Activated naive CD4-positive, alpha-beta T cell treated with anti-CD3 and anti-CD28 coated beads, Interleukin-2, amount 50 U/mL, for 24 hours (primary cell): ENCODE results near the gene PCDH18.
"Not testable (repeated sequence)": the region's sequence is repeated elsewhere in the genome, so short reads cannot be mapped to it uniquely, and the experiment has no call there.

Experiments
- H3K27ac Mint-ChIP-seq: one replicate; pipeline ENCODE4 v1.8.0; 2021; ENCODE audit warnings: mild to moderate bottlenecking, mixed read lengths
- H3K27me3 Mint-ChIP-seq: one replicate; pipeline ENCODE4 v1.8.0; 2021; ENCODE audit warnings: mixed read lengths
- H3K36me3 Mint-ChIP-seq: one replicate; pipeline ENCODE4 v1.8.0; 2021; ENCODE audit warnings: mixed read lengths
- H3K4me1 Mint-ChIP-seq: one replicate; pipeline ENCODE4 v1.8.0; 2021; ENCODE audit warnings: mixed read lengths
- H3K4me3 Mint-ChIP-seq: one replicate; pipeline ENCODE4 v1.8.0; 2021; ENCODE audit warnings: mild to moderate bottlenecking, mixed read lengths
- H3K9me3 Mint-ChIP-seq: one replicate; pipeline ENCODE4 v1.8.0; 2021; ENCODE audit warnings: mixed read lengths

The PCDH18 gene

GRCh38 chr4:137536789-137537561 is 4.7 kb upstream of the PCDH18 start:
- peaks cover 2% of the 10 kb centered on the region for H3K27me3 Mint-ChIP-seq
- H3K9me3 Mint-ChIP-seq: no peaks in the 10 kb centered on the region
- no peak overlapping the region for H3K27ac Mint-ChIP-seq
- peaks cover 7% of the 10 kb centered on the region for H3K4me1 Mint-ChIP-seq
- H3K36me3 Mint-ChIP-seq: no peaks in the 10 kb centered on the region
- no peak overlapping the region for H3K4me3 Mint-ChIP-seq

GRCh38 chr4:137535718-137536117 is 3.4 kb upstream of the PCDH18 start:
- Mint-ChIP-seq H3K4me1 (peaks cover 7% of the 10 kb centered on the region), H3K4me3 (no peak overlapping the region), H3K36me3 (no peaks in the 10 kb centered on the region), H3K27me3 (peaks cover 2% of the 10 kb centered on the region), H3K27ac (no peak overlapping the region), H3K9me3 (no peaks in the 10 kb centered on the region)

GRCh38 chr4:137534516-137534915 is 2.2 kb upstream of the PCDH18 start:
- H3K4me3 Mint-ChIP-seq: no peak overlapping the region
- no peaks in the 10 kb centered on the region for H3K9me3 Mint-ChIP-seq
- no peak overlapping the region for H3K27ac Mint-ChIP-seq
- no peaks in the 10 kb centered on the region for H3K36me3 Mint-ChIP-seq
- H3K4me1 Mint-ChIP-seq: peaks cover 7% of the 10 kb centered on the region
- H3K27me3 Mint-ChIP-seq: peaks cover 2% of the 10 kb centered on the region

DNA sequence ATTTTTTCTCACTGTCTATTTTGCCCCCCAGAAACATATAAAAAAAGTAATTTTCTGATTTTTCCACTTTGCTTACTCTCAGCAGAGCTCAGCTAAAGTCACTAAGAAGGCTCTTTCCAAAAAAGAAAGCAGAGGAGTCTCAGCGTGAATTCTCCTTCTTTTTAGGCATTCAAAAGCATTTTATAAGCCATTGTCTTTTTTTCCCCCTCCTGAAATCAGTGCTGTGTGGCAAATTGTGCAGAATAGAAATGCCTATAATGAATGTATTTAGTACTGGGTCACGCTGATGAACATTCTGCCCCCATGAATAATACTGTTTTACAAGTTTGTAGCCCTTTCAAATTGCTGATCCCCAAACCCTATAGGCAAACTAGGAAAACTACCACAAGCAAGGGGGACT is 1.6 kb upstream of the PCDH18 start:
- H3K9me3 Mint-ChIP-seq: no peaks in the 10 kb centered on the region
- peaks cover 7% of the 10 kb centered on the region for H3K4me1 Mint-ChIP-seq
- H3K36me3 Mint-ChIP-seq: no peaks in the 10 kb centered on the region
- H3K4me3 Mint-ChIP-seq: no peak overlapping the region
- H3K27me3 Mint-ChIP-seq: peaks cover 2% of the 10 kb centered on the region
- H3K27ac Mint-ChIP-seq: no peak overlapping the region

DNA sequence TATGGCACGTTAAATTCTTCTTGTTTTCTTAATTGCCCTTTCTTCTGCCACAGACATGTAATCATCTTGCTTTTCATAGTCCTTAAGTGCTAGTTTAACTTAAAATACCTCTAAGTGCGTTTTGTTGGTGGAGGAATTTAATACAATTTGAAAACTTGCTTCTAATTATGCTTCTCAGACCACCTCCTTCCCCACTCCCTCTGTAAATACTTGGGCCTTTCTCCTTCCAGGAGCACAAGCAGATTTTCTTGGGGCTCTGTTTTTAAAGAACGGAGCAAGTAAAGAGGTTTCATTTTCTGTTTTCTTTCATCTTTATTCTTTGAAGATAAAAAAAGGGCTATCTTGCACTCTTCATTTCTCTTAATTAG is 559 bp upstream of the PCDH18 start:
- Mint-ChIP-seq H3K4me3 (no peak overlapping the region), H3K27me3 (peaks cover 2% of the 10 kb centered on the region), H3K36me3 (no peaks in the 10 kb centered on the region), H3K27ac (no peak overlapping the region), H3K4me1 (peaks cover 7% of the 10 kb centered on the region), H3K9me3 (no peaks in the 10 kb centered on the region)

GRCh38 chr4:137531168-137531985 is 917 bp downstream of the PCDH18 start:
- Mint-ChIP-seq H3K4me1 (peaks cover 7% of the 10 kb centered on the region), H3K27ac (no peak overlapping the region), H3K9me3 (no peaks in the 10 kb centered on the region), H3K27me3 (peaks cover 2% of the 10 kb centered on the region), H3K4me3 (no peak overlapping the region), H3K36me3 (no peaks in the 10 kb centered on the region)

- Mint-ChIP-seq H3K27ac (no peak overlapping the region), H3K9me3 (no peaks in the 10 kb centered on the region), H3K27me3 (peaks cover 2% of the 10 kb centered on the region), H3K4me3 (no peak overlapping the region), H3K36me3 (no peaks in the 10 kb centered on the region), H3K4me1 (peaks cover 7% of the 10 kb centered on the region)
These were observed 2.1 kb downstream of the PCDH18 start for GRCh38 chr4:137530176-137530575.

DNA sequence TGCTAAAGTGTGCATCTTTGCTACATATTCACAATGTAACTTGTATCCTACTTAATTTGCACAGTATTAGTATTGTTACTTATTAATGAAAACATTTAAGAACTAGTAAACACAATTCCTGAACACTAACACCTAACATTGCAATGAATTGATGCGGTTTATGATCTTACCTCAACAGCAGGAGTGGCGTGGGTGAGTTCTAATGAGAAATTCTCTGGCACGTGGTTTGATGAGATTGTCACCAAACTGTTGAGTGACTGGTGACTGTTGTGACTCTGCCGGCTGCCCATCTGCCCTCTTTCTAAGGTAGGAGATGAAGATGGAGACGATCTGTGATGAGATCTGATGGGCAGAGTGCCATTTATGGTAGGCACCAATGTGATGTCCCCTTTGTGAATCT is 2.9 kb downstream of the PCDH18 start:
- Mint-ChIP-seq H3K27ac (no peak overlapping the region), H3K4me1 (peaks cover 7% of the 10 kb centered on the region), H3K9me3 (no peaks in the 10 kb centered on the region), H3K4me3 (no peak overlapping the region), H3K36me3 (no peaks in the 10 kb centered on the region), H3K27me3 (peaks cover 2% of the 10 kb centered on the region)

- H3K9me3 Mint-ChIP-seq: no peaks in the 10 kb centered on the region
- H3K27ac Mint-ChIP-seq: no peak overlapping the region
- H3K36me3 Mint-ChIP-seq: no peaks in the 10 kb centered on the region
- H3K4me1 Mint-ChIP-seq: peaks cover 2% of the 10 kb centered on the region
- H3K4me3 Mint-ChIP-seq: no peak overlapping the region
- H3K27me3 Mint-ChIP-seq: peaks cover 1% of the 10 kb centered on the region
These were observed 3.6 kb downstream of the PCDH18 start for GRCh38 chr4:137528673-137529072.

- Mint-ChIP-seq H3K9me3 (no peaks in the 10 kb centered on the region), H3K27ac (no peak overlapping the region), H3K27me3 (no peaks in the 10 kb centered on the region), H3K36me3 (no peaks in the 10 kb centered on the region), H3K4me3 (no peak overlapping the region), H3K4me1 (no peaks in the 10 kb centered on the region)
These were observed 5.6 kb downstream of the PCDH18 start for GRCh38 chr4:137526681-137527080.

- Mint-ChIP-seq H3K9me3 (no peaks in the 10 kb centered on the region), H3K27ac (no peak overlapping the region), H3K4me3 (no peak overlapping the region), H3K36me3 (no peaks in the 10 kb centered on the region), H3K27me3 (no peaks in the 10 kb centered on the region), H3K4me1 (no peaks in the 10 kb centered on the region)
These were observed 7.4 kb downstream of the PCDH18 start for GRCh38 chr4:137524725-137525369.

- Mint-ChIP-seq H3K4me3 (no peak overlapping the region), H3K36me3 (no peaks in the 10 kb centered on the region), H3K9me3 (no peaks in the 10 kb centered on the region), H3K27ac (no peak overlapping the region), H3K4me1 (no peaks in the 10 kb centered on the region), H3K27me3 (no peaks in the 10 kb centered on the region)
These were observed 9.0 kb downstream of the PCDH18 start for GRCh38 chr4:137523329-137523728.

DNA sequence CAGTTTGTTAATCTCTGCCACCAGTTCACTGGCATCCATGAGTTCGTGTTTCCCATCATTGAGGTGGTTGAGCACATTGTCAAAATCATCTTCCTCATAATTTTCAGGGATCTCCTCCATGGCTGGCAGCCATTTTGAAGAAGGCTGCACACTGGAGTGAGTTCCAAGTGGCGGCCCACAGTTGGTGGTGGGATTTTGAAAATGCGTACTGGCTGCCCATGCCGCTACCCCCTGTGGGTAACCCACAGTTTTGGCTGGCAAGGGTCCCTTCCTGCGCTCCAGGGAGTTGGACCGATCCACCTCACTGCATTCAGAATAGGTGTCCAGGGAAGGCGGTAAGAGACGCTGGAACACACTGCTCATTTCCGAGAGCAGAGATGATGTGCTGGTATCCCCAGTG is 11.2 kb downstream of the PCDH18 start:
- Mint-ChIP-seq H3K9me3 (no peaks in the 10 kb centered on the region), H3K4me1 (no peaks in the 10 kb centered on the region), H3K27ac (no peak overlapping the region), H3K27me3 (no peaks in the 10 kb centered on the region), H3K4me3 (no peak overlapping the region), H3K36me3 (no peaks in the 10 kb centered on the region)

- H3K27me3 Mint-ChIP-seq: no peaks in the 10 kb centered on the region
- peaks cover 4% of the 10 kb centered on the region for H3K9me3 Mint-ChIP-seq
- no peaks in the 10 kb centered on the region for H3K36me3 Mint-ChIP-seq
These were observed 12.9 kb downstream of the PCDH18 start for GRCh38 chr4:137519406-137519805.

DNA sequence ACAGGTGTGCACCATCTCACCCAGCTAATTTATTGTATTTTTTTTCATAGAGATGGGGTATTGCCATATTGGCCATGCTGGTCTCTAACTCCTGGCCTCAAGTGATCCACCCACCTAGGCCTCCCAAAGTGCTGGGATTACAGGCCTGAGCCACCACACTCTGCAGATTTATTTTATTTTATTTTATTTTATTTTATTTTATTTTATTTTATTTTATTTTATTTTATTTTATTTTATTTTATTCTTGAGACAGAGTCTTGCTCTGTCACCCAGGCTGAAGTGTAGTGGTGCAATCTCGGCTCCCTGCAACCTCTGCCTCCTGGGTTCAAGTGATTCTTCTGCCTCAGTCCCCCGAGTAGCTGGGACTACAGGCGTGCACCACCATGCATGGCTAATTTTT is 15.0 kb downstream of the PCDH18 start:
- not testable (repeated sequence) for H3K4me1 Mint-ChIP-seq, H3K27ac Mint-ChIP-seq, H3K27me3 Mint-ChIP-seq, H3K36me3 Mint-ChIP-seq, H3K9me3 Mint-ChIP-seq, H3K4me3 Mint-ChIP-seq

More at GRCh38 chr4:137519406-137519805, 12.9 kb downstream of the PCDH18 start:
- no peaks in the 10 kb centered on the region for H3K4me1 Mint-ChIP-seq
- no peak overlapping the region for H3K4me3 Mint-ChIP-seq
- H3K27ac Mint-ChIP-seq: no peak overlapping the region
